Stimulated activated CD4-positive, alpha-beta T cell treated with anti-CD3 and anti-CD28 coated beads, Interleukin-15, amount 100 ng/mL, for 48 hours (primary cell): ENCODE results near the gene TPP1.

Experiments used
- DNase-seq, 2 donors: peaks; one replicate each; pipeline ENCODE4 v3.0.0-alpha.2; 2020; ENCODE audit warnings: low read depth in 2 of 2

The TPP1 gene

DNA sequence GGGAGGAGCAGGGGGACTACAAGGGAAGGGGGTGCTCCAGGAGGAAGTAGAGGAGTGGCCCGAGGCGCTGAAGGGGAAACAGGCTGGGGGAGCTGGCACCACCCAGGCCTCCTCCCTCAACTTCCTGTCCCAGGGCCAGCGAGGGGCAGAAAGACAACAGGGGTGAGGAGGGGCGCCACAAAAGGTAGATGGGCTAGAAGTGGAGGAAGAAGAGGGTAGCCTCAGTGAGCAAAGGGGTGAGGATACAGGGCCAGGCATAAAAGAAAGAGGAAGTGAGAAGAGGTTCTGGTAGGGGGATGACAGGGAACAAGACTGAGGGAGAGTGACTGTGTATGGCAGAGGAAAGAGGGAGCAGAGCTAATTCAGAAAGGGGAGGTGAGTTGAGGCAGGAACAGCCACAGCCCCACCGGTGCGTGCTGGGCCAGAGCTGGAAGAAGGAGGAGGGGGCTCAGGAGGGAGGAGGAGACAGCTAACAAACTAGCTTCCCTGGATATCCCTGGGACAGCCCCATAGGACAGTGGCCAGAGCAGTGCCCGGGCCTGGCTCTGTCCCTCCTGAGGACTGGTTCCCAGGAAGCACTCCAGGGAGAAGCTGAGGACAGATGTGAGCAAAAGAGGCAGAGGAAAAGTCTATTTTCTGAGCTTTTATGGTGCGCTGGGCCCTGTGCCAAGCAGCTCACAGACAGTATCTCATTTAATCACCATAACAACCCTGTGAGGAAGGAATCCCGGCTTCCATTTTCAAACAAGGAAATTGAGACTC is 27.9 kb upstream of the TPP1 start:
- DNase-seq = no peak

DNA sequence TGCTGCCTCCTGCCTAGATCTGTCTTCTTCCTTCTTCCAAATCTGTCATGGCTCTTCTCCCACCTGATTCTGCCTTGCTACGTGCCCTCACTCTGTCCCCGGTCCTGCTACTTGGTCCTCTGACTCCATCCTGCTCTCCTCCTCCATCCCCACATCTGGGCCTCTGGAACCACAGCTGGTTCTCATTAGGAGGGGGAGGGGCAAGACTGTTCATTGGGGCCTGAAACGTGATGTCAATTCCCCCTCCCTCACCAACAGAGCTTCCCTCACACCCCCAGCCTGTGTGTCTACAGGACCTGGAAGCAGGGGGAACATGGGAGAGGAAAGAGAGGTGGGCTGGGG is 27.3 kb upstream of the TPP1 start:
- DNase-seq = no peak

DNA sequence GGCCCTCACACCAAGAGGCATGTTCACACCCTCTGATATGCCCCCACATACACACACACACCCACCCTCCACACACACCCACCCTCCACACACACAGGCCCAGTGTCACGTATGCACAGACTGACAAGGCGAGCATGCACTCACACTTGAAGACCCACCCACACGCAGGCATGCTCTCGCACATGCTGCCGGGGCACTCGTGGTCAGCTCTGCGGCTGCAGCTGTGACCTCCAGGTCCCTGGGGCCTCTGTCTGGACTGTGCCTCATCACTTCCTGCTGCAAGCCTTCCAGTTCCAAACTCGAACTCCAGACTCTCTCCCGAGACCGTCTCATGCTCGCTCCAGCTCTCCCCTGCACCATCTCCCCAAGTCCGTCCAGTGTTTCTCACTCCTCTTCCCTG is 26.8 kb upstream of the TPP1 start:
- DNase-seq = no peak

DNA sequence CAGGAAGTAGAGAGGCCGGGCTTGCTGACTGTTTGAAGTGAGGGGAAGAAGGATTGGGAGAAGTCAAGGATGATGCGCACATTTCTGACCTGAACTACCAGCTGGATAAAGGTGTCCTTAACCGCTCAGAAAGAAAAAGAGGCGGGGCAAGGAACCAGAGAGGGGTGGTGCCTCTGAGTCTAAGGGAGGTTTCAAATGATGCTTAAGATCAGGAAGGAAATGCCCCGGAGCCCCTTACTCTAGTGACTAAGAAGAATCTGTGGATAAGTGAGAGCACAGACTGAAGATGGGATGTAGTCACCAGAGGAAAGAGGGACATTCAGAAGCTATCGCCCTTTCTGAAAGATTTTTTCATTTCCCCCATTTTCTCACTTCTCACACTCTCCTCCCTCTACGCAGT is 23.7 kb upstream of the TPP1 start:
- no peak for DNase-seq

DNA sequence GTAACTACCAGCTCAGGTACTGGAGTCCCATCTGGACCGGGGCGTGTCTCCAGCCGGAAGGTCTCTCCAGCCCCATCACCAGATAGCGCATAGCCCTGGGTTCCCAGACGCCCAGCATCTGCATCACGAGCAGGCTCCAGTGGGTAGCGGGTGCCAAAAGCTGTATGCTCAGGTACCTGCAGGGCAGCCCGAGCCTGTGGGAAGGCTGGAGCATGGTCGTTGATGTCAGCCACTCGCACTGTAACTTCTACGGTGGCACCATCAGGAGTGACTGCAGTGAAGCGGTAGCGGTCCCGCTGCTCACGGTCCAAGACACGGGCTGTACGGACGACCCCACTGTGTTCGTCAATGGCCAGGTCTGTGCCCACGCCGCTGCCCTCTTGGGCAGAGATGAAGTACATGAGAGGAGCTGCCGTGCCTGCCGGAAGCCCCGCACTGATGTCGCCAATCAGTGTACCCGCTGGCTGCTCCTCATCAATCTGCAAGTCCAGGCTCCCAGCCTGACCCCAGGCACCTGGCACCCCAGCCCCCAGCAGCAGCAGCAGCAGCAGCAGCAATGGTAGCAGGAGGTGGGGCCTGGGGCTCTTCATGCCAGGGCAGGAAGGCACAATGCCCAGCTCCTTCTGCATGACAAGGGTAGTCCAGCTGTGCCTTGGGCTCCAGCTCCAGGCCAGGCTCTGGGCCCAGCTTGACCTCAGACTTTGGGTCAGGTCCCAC is 21.9 kb upstream of the TPP1 start:
- no peak for DNase-seq

DNA sequence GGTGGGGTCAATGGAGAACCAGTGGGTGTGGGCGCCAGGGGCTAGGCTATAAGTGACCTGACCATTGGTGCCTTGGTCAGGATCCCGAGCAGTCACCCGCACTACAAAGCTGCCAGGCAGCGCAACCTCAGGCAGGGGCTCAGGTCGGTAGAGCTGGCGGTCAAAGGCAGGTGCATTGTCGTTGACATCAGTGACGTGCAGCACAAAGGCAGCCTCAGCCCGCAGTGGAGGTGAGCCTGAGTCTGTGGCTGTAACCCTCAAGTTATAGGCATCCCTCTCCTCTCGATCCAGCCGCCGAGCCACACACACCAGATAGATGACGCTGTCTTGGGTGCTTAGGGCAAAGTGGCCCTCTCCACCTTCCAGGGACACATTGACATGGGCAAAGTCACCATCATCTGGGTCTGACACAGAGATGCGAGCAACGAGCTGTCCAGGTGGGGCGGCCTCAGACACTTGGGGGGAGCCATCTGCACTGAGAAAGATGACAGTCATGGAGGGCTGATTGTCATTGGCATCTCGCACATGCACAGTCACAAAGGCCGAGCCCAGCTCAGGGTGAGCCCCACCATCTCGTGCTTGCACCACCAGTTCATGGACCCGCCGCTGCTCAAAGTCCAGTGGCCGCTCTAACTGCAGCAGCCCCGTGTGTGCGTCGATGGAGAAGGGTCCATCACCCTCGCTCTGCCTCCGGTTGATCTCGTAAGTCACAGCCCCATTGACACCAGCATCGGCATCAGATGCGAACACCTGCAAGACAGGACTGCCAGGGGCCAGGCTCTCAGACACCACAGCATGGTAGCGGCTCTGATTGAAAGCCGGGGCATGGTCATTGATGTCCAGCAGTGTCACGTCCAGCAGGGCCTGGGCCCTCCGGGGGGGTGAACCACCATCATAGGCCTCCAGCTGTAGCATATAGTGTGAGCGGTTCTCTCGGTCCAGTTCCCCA is 21.1 kb upstream of the TPP1 start:
- no peak for DNase-seq

DNA sequence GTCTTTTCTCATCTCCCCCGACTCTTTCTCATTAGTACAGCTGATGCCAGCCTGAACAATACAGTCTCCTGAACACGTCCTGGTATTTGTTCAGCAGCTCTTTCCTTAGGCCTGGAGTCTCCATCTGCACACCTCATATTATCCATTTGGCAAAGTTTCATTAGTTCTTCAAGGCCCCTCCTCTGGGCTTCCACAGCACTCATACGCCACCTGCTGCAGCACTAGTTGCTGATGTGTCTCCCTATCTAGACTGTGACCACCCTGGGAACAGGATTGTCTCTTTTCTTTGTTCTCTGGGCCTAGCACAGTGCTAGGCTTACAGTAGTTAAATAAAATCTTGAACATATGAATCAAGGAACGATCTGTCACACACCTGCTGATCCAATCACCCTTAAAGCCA is 19.2 kb upstream of the TPP1 start:
- DNase-seq = no peak

DNA sequence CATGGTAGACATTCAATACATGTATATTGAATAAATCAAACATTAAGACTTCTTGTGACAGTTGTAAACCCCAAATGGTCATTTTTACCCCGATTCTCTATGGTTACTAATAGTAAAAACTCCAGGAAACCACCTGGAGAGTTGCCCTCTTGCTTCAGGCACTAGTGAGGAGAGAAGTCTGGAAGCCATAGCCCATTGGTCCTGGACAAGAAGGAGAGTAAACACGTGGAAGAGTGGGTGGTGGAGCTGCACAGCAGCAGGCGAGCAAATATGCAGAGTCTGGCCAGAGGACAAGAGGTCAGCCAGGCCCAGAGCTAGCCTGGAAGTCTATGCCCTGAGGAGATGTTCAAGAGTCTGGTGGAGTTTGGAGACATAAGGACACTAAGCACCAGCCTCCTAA is 18.6 kb upstream of the TPP1 start:
- DNase-seq = no peak

DNA sequence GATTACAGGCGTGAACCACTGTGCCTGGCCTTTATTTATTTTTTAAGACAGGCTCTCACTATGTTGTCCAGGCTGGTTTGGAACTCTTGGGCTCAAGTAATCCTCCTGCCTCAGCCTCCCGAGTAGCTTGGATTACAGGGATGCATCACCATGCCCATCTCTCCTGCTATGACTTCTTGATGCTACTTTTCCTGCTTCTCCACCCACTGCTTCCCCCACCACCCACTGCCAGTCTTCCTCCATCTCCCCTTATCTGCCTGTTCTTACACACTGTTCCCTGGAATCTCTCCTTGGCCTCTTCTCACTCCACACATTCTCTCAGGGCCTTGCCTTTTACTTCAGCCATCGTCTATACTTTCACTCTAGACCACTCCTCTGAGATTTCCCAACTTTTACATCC is 17.3 kb upstream of the TPP1 start:
- no peak for DNase-seq

DNA sequence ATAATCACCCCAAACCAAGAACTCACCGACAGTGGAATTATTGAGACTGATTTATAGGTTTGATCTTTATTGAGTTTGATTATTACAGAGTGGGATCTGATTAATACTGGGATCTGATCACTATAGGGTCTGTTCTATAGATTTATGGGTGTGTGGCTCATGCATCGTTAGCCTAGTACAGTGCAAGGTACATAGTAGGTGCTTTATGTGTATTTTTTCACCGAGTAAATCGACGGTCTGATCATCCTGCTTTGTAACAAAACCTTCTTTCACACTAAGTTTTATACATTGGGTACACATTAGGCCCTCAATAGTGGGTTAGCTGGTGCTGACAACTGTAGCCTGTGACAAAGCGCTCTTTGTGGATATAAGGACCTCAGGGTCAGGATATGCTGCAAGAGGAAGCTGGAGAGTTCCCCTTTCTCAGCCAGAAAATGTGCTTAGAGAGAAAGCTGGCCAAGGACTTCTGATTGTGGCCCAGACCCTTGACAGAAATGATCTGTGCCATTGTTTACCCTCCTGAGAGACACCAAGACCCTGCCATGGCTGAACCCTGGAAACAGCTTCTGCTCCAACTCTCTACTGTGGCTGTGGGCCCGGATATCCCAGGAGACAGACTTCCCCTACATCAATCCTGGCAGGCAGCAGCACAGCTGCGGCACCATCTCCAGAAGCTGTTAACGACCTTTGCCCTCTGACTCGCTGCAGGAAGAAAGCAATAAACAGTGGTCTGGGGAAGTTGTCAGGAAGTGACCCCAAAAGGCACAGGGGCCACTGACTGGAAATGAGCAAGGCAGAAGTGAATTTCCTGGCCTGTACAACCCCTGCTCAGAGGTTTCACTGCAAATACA is 16.1 kb upstream of the TPP1 start:
- no peak for DNase-seq

DNA sequence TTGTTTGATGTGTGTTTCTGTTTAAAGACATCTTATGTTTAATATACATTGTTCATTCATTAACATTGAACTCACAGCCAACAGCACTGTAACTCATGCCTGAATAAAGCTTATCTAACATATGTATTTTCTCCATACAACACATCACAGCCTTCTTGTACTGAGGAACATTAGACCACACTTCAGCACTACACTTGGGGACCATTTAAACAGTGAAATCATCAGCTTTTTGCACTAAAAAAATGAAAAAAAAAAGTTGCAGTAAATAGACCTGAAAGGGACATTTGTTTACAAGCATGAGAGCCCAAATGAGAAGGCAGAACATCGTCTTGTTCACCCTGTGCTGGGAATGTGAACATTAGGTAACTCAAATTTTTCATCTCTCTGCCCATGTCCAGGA is 15.3 kb upstream of the TPP1 start:
- no peak for DNase-seq

DNA sequence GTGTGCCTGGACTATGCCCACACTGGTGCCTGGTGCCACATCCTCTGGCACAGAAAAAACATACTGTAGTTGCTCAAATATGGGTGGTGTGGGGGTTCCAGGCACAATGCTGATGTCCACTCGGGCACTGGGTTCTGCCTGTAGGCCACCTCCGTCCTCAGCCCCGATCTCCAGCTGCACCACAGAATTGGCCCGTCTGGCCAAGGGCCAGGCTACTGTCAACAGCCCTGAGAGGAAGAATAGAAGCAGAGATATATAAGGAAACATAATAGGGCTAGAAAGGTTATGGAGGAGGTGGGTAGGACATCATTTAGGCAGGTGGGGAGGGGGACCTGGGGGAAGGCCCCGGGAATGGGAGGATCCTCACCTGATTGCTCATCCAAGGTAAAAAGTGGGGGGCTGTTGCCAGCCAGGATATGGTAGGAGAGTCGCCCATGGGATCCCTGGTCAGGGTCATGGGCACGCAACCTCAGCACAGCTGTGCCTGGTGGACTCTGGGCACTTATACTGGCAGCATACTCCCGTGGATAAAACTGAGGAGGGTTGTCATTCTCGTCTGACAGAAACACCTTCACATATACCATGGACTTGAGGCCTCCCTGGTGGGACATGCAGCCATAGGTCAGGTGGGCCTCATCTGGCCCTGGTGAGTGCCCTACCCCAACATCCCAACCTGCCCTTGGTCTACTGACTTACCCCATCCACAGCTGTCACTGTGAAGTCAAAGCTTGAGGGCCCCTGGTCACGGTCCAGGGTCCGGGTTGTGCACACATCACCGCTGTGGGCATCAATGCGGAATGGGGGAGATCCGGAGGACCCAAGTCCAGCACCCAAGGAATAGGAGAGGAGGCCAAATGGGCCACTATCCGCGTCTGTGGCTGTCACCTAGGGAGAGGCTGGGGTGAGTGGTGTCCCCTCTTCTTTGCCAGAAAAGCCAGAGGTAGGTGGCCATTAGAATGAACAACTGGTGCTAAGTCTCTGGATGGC is 14.5 kb upstream of the TPP1 start:
- DNase-seq = no peak

DNA sequence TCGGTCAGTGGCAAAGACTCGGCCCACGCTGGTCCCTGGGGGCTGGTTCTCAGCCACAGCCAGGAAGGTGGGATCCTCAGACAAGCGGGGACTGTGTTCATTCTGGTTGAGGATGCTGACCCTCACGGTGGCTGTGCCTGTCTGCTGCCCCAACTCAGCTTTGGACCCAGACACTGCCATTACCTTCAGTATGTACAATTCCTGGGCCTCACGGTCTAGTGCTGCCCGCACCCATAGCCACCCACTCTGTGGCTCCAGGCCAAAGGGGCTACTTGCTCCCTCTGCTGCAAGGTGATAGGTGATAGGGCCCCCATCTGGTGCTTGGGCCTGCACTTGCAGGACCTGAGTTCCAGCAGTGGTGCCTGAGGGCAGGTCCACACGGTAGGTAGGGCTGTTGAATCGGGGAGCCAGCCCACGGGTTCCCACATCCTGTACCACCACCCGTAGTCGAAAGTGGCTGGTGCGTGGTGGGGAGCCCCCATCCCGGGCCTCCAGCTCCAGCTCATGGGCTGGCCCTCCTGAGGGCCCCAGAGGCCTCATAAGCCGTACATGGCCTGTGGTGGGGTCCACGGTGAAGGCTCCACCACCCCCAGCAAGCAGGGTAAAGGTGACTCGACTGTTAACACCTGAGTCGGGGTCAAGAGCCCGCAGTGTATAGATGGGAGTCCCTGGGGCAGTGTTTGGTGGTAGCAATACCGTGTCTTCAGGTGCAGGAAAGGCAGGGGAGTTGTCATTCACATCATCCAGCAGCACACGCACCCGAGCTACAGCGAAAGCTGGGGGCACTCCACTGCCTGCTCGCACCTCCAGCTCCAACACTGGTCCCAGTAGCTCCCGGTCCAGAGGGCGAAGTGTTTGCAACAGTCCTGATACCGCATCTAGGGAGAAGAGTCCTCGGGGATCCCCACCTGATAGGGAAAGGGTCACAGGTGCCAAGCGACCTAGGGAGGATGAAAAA is 13.2 kb upstream of the TPP1 start:
- DNase-seq = no peak

DNA sequence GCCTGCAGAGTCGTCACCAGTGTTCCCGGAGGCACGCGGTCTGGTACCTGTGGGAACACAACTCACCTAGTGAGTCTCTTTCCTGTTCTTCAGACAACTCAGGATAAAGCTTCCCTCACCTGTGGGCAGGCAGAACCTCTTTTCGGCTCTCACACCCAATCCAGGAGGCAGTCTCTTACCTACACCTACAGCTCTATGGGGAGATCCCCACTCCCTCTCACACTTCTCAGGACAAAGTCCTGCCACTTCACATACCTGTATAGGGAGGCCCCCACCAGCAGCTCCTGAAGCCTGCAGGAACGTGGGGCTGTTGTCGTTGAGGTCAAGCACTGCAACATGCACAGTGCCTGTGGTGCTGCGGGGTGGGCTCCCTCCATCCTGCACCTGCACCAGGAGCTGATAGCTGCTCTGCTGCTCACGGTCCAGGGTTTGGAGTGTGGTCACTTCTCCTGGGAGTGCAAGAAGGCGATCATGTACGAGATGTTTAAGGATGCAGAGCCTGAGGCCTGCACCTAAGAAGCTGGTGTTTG is 12.2 kb upstream of the TPP1 start:
- no peak for DNase-seq

DNA sequence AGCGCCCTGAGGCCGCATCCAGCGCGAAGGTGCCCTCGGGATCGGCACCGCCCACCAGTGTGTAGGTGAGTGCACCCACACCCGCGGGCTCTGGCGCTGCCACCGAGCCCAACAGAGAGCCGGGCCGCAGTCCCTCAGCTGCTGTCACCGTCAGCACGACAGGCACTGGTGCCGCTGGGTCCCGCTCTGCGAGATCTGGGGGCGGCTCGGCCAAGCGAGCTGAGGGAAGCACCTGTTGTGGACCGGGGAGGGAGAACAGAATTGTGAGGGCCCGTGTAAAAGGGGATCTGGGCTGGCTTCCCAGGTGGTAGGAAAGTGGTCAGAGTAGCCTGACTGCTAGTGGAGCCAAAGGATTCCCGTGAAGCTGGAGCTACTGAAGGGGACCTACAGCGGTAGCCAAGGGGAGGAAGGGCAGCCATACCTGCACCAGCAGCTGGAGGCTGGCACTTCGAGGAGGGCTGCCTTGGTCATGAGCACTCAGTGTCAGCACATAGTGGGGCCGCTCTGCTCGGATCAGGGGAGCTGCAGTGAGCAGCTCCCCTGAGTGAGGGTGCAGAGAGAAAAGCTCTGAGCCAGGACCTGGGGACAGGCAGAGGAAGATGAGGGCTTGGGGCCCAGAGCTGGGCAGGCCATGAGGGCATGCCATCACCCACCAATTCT is 11.5 kb upstream of the TPP1 start:
- DNase-seq = no peak

DNA sequence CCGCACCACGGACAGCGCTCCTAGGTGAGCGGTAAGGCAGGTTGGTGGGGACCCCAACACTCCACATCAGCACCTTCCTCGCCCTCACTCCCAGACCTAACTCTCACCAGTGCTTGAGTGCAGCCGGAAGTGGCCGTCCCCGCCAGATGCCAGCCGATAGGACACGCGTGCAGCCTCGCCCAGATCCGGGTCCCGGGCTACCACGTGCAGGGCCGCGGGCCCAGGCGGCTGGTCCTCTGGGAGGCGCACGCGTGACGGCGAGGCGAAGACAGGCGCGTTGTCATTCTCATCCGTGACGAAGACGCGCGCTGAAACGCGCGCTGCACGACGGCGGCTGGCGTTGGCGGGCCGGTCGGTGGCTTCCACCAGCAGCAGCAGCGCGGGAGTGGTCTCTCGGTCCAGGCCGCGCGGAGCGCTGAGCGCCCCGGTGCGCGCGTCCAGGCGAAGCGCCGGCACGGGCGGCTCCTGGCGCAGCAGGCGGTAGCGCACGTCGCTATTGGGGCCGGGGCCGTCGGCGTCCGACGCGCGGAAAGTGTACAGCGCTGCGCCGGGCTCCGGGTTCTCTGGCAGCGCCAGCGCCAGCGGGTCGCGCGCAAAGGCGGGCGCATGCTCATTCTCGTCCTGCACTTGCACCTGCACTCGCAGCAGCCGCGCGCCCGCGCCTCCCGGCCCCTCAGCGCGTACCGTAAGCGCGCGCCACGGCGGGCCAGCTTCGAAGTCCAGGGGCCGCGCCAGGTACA is 10.8 kb upstream of the TPP1 start:
- no peak for DNase-seq

DNA sequence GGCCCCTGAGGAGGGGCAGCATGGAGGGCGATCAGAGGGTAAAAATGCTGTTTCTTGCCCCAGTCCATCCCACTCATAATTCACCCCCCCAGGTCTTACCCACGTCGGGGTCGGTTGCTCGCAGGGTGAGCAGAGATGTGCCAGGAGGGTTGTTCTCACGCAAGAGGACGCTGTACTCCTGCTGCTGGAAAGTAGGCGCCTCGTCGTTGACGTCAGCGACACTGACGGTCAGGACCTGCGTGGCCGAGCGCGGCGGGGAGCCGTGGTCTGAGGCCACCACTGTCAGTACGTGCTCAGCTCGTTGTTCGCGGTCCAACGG is 10.3 kb upstream of the TPP1 start:
- no peak for DNase-seq

DNA sequence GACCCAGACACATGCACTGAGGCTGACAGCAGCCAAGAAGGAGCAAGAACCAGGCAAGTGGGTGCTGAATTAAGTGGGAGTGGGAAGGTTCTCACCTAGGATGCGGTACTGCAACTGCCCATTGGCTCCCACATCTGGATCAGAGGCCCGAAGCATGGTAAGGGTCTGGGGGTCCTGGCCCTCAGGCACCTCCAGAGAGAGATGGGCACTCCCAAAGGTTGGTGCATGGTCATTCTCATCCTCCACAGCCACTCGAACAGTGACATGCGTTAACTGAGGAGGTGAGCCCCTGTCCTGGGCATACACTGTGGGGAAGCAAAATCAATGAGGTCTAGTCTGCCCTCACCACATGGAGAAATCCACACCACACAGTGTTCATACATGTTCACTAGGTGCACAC is 9.3 kb upstream of the TPP1 start:
- no peak for DNase-seq
